GM18951 (cell line): ENCODE data around the gene RABGAP1.

ENCODE experiments used
- POLR2A ChIP-seq: IDR thresholded peaks from 4 replicates; pipeline ENCODE4 v1.6.1; 2011; ENCODE audit warnings: mild to moderate bottlenecking; ENCODE audit not compliant: insufficient read length, insufficient read depth; ENCODE audit errors: extremely low read depth
- in situ Hi-C: fragments of 300-500 bp; cut with MboI; formaldehyde crosslinking; loops from one replicate; pipeline ENCODE4 v1.12.0; 2022; ENCODE audit warnings: low sequenced_read_pairs, mixed read lengths, inconsistent platforms; ENCODE audit not compliant: unreplicated experiment

The RABGAP1 gene

GRCh38 chr9:123113185-123113584, 172.4 kb downstream of the RABGAP1 start:
- in situ Hi-C loops: no loop called here
- TF ChIP-seq POLR2A: no peak

GRCh38 chr9:123115146-123115913, 174.5 kb downstream of the RABGAP1 start:
- in situ Hi-C loops: no loop called here
- no peak for TF ChIP-seq POLR2A

DNA sequence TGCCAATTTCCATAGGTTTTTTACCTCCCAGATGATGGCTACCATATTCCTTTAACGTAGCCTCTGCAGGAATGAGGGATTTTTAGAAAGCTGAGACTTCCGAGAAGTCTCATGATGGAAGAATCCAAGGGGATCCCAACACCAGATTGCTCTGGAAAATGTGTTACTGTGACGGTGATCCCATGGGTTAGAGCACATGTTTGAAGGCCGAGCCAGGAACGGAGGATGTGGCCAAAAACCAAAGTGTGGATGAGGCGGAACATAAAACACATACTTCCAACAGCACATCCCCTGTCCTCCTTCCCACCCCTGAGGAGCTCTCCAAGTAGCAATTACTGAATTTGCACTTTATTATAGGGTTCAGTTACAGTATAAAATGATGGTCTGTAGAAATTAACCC, 175.2 kb downstream of the RABGAP1 start:
- no peak for TF ChIP-seq POLR2A
- in situ Hi-C loops: no loop called here

GRCh38 chr9:123119566-123119965, 178.7 kb downstream of the RABGAP1 start:
- TF ChIP-seq POLR2A: no peak
- in situ Hi-C loops: no loop called here

DNA sequence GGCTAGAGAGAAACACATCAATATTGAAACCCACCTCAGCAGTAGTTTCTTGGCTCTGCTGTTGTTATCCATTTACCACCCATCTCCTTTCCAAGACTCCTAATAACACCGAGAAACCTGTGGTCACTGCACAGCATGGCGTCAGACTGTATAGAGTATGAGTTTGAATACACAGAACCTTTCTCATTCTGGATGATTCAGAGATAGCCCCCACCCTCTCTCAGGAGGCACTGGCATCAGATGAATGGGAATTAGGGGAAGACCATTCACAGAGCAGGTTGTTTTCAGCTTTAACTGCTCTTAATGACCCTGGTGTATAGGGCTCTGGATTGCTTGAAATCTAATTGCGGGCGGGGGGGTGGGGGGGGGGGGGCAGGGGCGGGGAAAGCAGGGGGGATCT, 179.3 kb downstream of the RABGAP1 start:
- no peak for TF ChIP-seq POLR2A
- in situ Hi-C loops: no loop called here

DNA sequence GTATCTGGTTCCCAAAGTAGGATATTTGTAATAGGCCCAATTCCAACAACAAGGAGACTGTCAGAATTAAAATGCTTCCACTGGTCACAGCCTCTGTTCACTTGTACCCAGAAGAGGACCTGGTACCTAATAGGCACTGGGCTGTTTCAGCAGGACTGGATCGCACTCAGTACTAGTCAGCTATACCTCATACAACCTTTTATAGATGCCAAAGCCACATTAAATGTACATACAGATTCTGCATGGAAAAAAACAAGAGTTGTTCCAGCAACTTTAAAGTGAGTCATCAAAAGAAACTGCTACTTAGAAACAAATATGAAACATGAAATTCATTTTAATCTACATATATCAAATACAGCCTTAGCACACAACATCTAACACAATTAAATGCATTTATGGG, 180.1 kb downstream of the RABGAP1 start:
- no peak for TF ChIP-seq POLR2A
- in situ Hi-C loops: no loop called here

GRCh38 chr9:123121457-123121856, 180.6 kb downstream of the RABGAP1 start:
- in situ Hi-C loops: no loop called here

GRCh38 chr9:123127512-123128075, 186.8 kb downstream of the RABGAP1 start:
- in situ Hi-C loops: no loop called here
- TF ChIP-seq POLR2A: no peak

More at GRCh38 chr9:123121457-123121856, 180.6 kb downstream of the RABGAP1 start:
- TF ChIP-seq POLR2A: no peak

DNA sequence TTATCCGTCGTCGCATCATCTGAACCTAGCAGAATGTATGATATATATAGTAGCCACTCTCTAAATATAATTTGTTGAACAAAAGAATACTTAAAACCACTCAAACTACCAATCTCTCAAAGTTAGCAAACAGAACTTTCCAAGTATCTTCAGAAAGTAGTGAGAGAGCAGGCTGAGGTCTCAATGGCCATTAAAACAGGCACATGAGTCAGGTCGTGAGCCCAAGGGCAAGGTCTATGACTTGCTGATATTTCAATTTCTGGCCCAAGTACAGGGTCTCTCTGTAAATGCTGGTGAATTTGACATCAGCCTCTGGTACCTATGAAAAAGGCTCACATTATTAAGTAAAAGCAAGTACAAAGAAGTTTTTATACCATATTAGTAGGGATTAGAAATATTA, 187.8 kb downstream of the RABGAP1 start:
- TF ChIP-seq POLR2A: no peak
- in situ Hi-C loops: no loop called here

DNA sequence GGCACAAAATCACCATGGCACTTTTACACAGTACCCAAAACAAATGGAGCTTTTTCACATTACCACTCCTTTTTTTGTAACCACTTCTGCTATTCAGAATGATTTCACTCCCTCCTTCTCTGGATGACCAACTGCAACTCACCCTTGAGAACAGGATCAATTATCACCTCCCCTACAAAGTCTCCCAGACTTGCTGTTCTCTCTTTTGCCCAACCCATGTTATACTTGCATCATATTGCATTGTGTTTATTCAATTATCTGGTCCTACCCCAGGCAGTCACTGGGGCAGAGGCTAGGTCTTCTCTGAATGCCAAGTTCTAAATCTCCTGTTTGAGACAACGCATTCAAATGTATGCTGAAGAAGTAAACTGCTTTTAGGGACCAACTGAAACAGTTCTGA, 188.6 kb downstream of the RABGAP1 start:
- in situ Hi-C loops: no loop called here

DNA sequence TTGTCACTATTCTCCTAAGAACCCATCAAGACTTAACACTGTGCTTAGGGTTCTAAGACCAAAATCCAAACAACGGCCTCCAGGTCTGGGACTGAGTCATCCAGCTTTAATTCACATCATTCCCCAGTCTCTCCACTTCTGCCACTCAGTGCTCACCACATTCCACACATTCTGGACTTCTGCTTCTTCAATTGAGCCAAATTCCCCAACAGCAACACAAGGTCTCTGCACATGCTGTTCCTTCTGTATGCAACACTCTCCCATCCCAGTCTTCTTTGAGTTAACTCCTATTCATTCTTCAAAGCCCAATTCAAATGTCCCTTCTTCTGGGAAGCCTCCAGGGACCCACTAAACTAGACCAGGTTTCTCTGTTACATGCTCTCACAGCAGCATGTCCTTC, 190.4 kb downstream of the RABGAP1 start:
- in situ Hi-C loops: no loop called here
- TF ChIP-seq POLR2A: no peak

More for the DNA sequence above, 188.6 kb downstream of the RABGAP1 start:
- no peak for TF ChIP-seq POLR2A

- TF ChIP-seq POLR2A: no peak
- in situ Hi-C loops: no loop called here
Measured at GRCh38 chr9:123131993-123132392, 191.2 kb downstream of the RABGAP1 start.

- in situ Hi-C loops: no loop called here
- TF ChIP-seq POLR2A: no peak
Measured at GRCh38 chr9:123132696-123133095, 191.9 kb downstream of the RABGAP1 start.

DNA sequence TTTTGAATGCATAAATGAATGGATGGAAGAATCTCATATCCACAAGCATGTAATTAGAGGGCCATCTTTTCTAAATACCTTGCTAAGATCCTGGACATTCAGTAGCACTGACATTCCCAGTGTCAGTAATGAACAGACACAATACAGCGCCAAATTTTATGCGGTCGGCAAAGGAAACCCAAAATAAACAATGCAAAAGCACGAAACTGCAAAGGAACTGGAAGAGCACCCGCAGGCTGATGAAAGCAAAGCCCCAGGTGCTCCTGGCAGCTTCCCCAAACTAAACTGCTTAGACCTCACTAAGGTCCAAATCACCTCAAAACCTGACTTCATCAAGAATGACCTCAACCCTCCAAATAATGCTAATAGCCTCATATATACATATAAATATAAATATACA, 194.6 kb downstream of the RABGAP1 start:
- no peak for TF ChIP-seq POLR2A
- in situ Hi-C loops: no loop called here
